SJCRH30 (cell line): Measurements from ENCODE around the gene LHFPL2. TPM values are rescaled to one million over a fixed set of nuclear protein-coding genes. Genes with fewer than 3 reads are reported as not detected.

Source experiments
- DNase-seq, 2 experiments: peaks; one replicate each; pipeline ENCODE4 v3.0.0-alpha.2; 2015 to 2020
- H3K27ac ChIP-seq: fragments of 250-450 bp; sonication (Bioruptor Pico); 2 replicates; pipeline ENCODE4 v1.5.1; 2020; ENCODE audit warnings: mild to moderate bottlenecking, moderate library complexity
- H3K27me3 ChIP-seq: fragments of 250-450 bp; sonication (Bioruptor Pico); 2 replicates; pipeline ENCODE4 v1.5.1; 2020; ENCODE audit warnings: mild to moderate bottlenecking, moderate library complexity
- H3K36me3 ChIP-seq: fragments of 250-450 bp; sonication (Bioruptor Pico); 2 replicates; pipeline ENCODE4 v1.5.1; 2020; ENCODE audit warnings: mild to moderate bottlenecking, moderate library complexity
- H3K4me1 ChIP-seq: fragments of 250-450 bp; sonication (Bioruptor Pico); 2 replicates; pipeline ENCODE4 v1.5.1; 2020; ENCODE audit warnings: mild to moderate bottlenecking, moderate library complexity
- H3K4me3 ChIP-seq: fragments of 250-450 bp; sonication (Bioruptor Pico); 2 replicates; pipeline ENCODE4 v1.5.1; 2020; ENCODE audit warnings: mild to moderate bottlenecking, moderate library complexity
- H3K9me3 ChIP-seq: fragments of 250-450 bp; sonication (Bioruptor Pico); replicated peaks from 2 replicates; pipeline ENCODE4 v1.5.1; 2020; ENCODE audit warnings: mild to moderate bottlenecking, moderate library complexity
- total RNA-seq: library from RNA; depleted of rRNA; stranded (reverse); fragments of >200 nt; shearing (Covaris generic); gene quantifications from 2 replicates; pipeline ENCODE4 v1.2.3, GENCODE V29; 2014

Gene LHFPL2
- total RNA-seq, 1 experiment from 2014 or later, result 21.7 TPM

GRCh38 chr5:78576376-78576775, 72.2 kb downstream of the LHFPL2 start:
- DNase-seq, result no peak
- Histone ChIP-seq H3K36me3 (peaks cover 2% of the 10 kb centered on the region; the same call in 1 of the 2 replicates), H3K27ac (no peak overlapping the region), H3K9me3 (no peaks in the 10 kb centered on the region; the same call in 1 of the 2 replicates), H3K27me3 (no peaks in the 10 kb centered on the region), H3K4me3 (no peak overlapping the region), H3K4me1 (no peaks in the 10 kb centered on the region)

GRCh38 chr5:78574731-78575161, 73.8 kb downstream of the LHFPL2 start:
- Histone ChIP-seq H3K27me3 (no peaks in the 10 kb centered on the region), H3K36me3 (peaks cover 2% of the 10 kb centered on the region; the same call in 1 of the 2 replicates), H3K27ac (no peak overlapping the region), H3K4me3 (no peak overlapping the region), H3K9me3 (no peaks in the 10 kb centered on the region), H3K4me1 (peaks cover 6% of the 10 kb centered on the region)
- DNase-seq, result no peak

GRCh38 chr5:78574131-78574673, 74.4 kb downstream of the LHFPL2 start:
- no peak for DNase-seq
- H3K27me3 ChIP-seq, result no peaks in the 10 kb centered on the region
- peaks cover 2% of the 10 kb centered on the region; the same call in 1 of the 2 replicates for H3K36me3 ChIP-seq
- no peaks in the 10 kb centered on the region for H3K9me3 ChIP-seq
- H3K4me1 ChIP-seq, result peaks cover 11% of the 10 kb centered on the region
- no peak overlapping the region for H3K27ac ChIP-seq
- no peak overlapping the region for H3K4me3 ChIP-seq

GRCh38 chr5:78573318-78573717, 75.3 kb downstream of the LHFPL2 start:
- Histone ChIP-seq H3K27ac (no peak overlapping the region), H3K36me3 (no peaks in the 10 kb centered on the region), H3K27me3 (no peaks in the 10 kb centered on the region), H3K4me3 (no peak overlapping the region), H3K9me3 (no peaks in the 10 kb centered on the region), H3K4me1 (peaks cover 16% of the 10 kb centered on the region)
- DNase-seq, result no peak

GRCh38 chr5:78570646-78571045, 77.9 kb downstream of the LHFPL2 start:
- no peak for DNase-seq
- no peak overlapping the region for H3K27ac ChIP-seq
- 0 out of 2 replicates have a peak, but pooled peaks cover 2% of the 10 kb centered on the region for H3K36me3 ChIP-seq

GRCh38 chr5:78569441-78569840, 79.1 kb downstream of the LHFPL2 start:
- H3K9me3 ChIP-seq, result peaks cover 7% of the 10 kb centered on the region; the same call in 1 of the 2 replicates
- no peak overlapping the region for H3K27ac ChIP-seq
- H3K36me3 ChIP-seq, result 0 out of 2 replicates have a peak, but pooled peaks cover 8% of the 10 kb centered on the region
- peak; percentile 88 to 95 for DNase-seq
- H3K4me3 ChIP-seq, result no peak overlapping the region
- peaks cover 16% of the 10 kb centered on the region for H3K4me1 ChIP-seq
- H3K27me3 ChIP-seq, result no peaks in the 10 kb centered on the region

More at GRCh38 chr5:78570646-78571045, 77.9 kb downstream of the LHFPL2 start:
- H3K27me3 ChIP-seq, result no peaks in the 10 kb centered on the region
- H3K9me3 ChIP-seq, result peaks cover 5% of the 10 kb centered on the region; the same call in 1 of the 2 replicates
- no peak overlapping the region for H3K4me3 ChIP-seq
- H3K4me1 ChIP-seq, result peaks cover 16% of the 10 kb centered on the region

GRCh38 chr5:78568676-78569075, 79.9 kb downstream of the LHFPL2 start:
- Histone ChIP-seq H3K36me3 (peaks cover 14% of the 10 kb centered on the region), H3K4me3 (no peak overlapping the region), H3K27ac (no peak overlapping the region), H3K4me1 (peaks cover 16% of the 10 kb centered on the region), H3K9me3 (peaks cover 7% of the 10 kb centered on the region; the same call in 1 of the 2 replicates), H3K27me3 (no peaks in the 10 kb centered on the region)
- DNase-seq, result no peak

GRCh38 chr5:78568212-78568611, 80.4 kb downstream of the LHFPL2 start:
- H3K36me3 ChIP-seq, result peaks cover 14% of the 10 kb centered on the region
- H3K4me1 ChIP-seq, result peaks cover 16% of the 10 kb centered on the region
- H3K27me3 ChIP-seq, result no peaks in the 10 kb centered on the region
- H3K9me3 ChIP-seq, result peaks cover 7% of the 10 kb centered on the region; the same call in 1 of the 2 replicates
- DNase-seq, result no peak
- H3K4me3 ChIP-seq, result no peak overlapping the region
- no peak overlapping the region for H3K27ac ChIP-seq

- no peak for DNase-seq
- H3K27ac ChIP-seq, result no peak overlapping the region
- peaks cover 16% of the 10 kb centered on the region for H3K4me1 ChIP-seq
- H3K9me3 ChIP-seq, result peaks cover 7% of the 10 kb centered on the region; the same call in 1 of the 2 replicates
- peaks cover 14% of the 10 kb centered on the region for H3K36me3 ChIP-seq
- H3K4me3 ChIP-seq, result no peak overlapping the region
- H3K27me3 ChIP-seq, result no peaks in the 10 kb centered on the region
Observed at GRCh38 chr5:78567617-78568016, 81.0 kb downstream of the LHFPL2 start.

- Histone ChIP-seq H3K27ac (no peak overlapping the region), H3K36me3 (peaks cover 14% of the 10 kb centered on the region), H3K27me3 (no peaks in the 10 kb centered on the region), H3K9me3 (peaks cover 7% of the 10 kb centered on the region; the same call in 1 of the 2 replicates), H3K4me3 (no peak overlapping the region), H3K4me1 (peaks cover 16% of the 10 kb centered on the region)
- no peak for DNase-seq
Observed at GRCh38 chr5:78566747-78567425, 81.7 kb downstream of the LHFPL2 start.

- Histone ChIP-seq H3K4me1 (peaks cover 16% of the 10 kb centered on the region), H3K27me3 (no peaks in the 10 kb centered on the region), H3K27ac (no peak overlapping the region), H3K9me3 (peaks cover 7% of the 10 kb centered on the region; the same call in 1 of the 2 replicates), H3K4me3 (no peak overlapping the region), H3K36me3 (peaks cover 14% of the 10 kb centered on the region)
- DNase-seq, result no peak
Observed at GRCh38 chr5:78565395-78565794, 83.2 kb downstream of the LHFPL2 start.

- H3K36me3 ChIP-seq, result peaks cover 14% of the 10 kb centered on the region
- no peak overlapping the region for H3K27ac ChIP-seq
- H3K4me1 ChIP-seq, result no peaks in the 10 kb centered on the region
Observed at GRCh38 chr5:78563621-78564020, 85.0 kb downstream of the LHFPL2 start.

GRCh38 chr5:78562714-78563330, 85.8 kb downstream of the LHFPL2 start:
- H3K27me3 ChIP-seq, result no peaks in the 10 kb centered on the region
- H3K36me3 ChIP-seq, result peaks cover 14% of the 10 kb centered on the region
- H3K9me3 ChIP-seq, result peaks cover 7% of the 10 kb centered on the region; the same call in 1 of the 2 replicates
- no peak overlapping the region for H3K27ac ChIP-seq
- H3K4me3 ChIP-seq, result no peak overlapping the region
- H3K4me1 ChIP-seq, result no peaks in the 10 kb centered on the region
- no peak for DNase-seq

More at GRCh38 chr5:78563621-78564020, 85.0 kb downstream of the LHFPL2 start:
- Histone ChIP-seq H3K9me3 (peaks cover 7% of the 10 kb centered on the region; the same call in 1 of the 2 replicates), H3K27me3 (no peaks in the 10 kb centered on the region), H3K4me3 (no peak overlapping the region)
- DNase-seq, result no peak

GRCh38 chr5:78562001-78562400, 86.6 kb downstream of the LHFPL2 start:
- no peak overlapping the region for H3K4me3 ChIP-seq
- H3K27me3 ChIP-seq, result no peaks in the 10 kb centered on the region
- peaks cover 7% of the 10 kb centered on the region; the same call in 1 of the 2 replicates for H3K9me3 ChIP-seq
- no peak overlapping the region for H3K27ac ChIP-seq
- H3K4me1 ChIP-seq, result no peaks in the 10 kb centered on the region
- H3K36me3 ChIP-seq, result peaks cover 14% of the 10 kb centered on the region
- DNase-seq, result no peak

- no peak overlapping the region for H3K27ac ChIP-seq
- peaks cover 7% of the 10 kb centered on the region; the same call in 1 of the 2 replicates for H3K9me3 ChIP-seq
- H3K4me1 ChIP-seq, result no peaks in the 10 kb centered on the region
- peaks cover 14% of the 10 kb centered on the region for H3K36me3 ChIP-seq
- DNase-seq, result no peak
- no peaks in the 10 kb centered on the region for H3K27me3 ChIP-seq
- H3K4me3 ChIP-seq, result no peak overlapping the region
Observed at GRCh38 chr5:78561261-78561660, 87.3 kb downstream of the LHFPL2 start.
